ENCODE measurements around the gene SLC7A10. TPM values are rescaled to one million over a fixed set of nuclear protein-coding genes. Genes with fewer than 3 reads are reported as not detected.
"Not testable (repeated sequence)": the region's sequence is repeated elsewhere in the genome, so short reads cannot be mapped to it uniquely, and the experiment has no call there.

The SLC7A10 gene
- total and polyA plus RNA-seq, 3 experiments from 2014 or later: not detected

DNA sequence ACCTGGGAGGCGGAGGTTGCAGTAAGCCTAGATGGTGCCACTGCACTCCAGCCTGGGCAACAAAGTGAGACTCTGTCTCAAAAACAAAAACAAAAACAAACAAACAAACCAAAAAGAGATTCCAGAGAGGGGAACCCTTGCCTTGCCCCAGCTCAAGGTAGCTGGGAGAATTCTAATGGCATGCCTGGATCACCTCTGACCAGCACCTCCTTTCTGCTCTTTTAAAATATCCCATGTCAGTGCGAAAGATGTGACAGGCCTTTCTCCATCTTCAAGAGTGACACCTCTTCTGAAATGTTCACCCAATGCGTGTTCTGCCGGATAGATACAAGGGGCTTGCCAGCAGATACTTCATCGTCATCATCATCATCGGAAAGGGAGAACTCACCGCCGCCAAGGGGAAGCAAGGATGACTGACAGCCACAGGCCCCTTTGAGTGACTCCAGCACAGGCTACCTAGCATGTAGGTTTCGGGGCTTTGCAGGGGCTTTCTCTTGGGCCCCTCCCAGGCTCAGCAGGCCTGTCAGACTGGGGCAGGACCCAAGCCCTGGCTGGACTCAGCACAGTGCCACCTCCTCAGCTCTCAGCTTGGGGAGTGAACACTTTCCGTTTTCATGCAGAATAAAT lies 50.4 kb downstream of the SLC7A10 start:
- H3K27me3 Mint-ChIP-seq: peaks cover 4 to 9% of the 10 kb centered on the region in 2 donors
- Histone ChIP-seq H3K27ac (ENCODE audit: low read depth, low read length) (peak overlapping the region; percentile 97), H3K4me3 (ENCODE audit: low read length) (no peak overlapping the region), H3K27me3 (ENCODE audit: insufficient read depth, low read length, poor library complexity, severe bottlenecking) (no peaks in the 10 kb centered on the region), H3K9me3 (ENCODE audit: low read length) (no peaks in the 10 kb centered on the region), H3K36me3 (ENCODE audit: insufficient read depth, low read length) (no peaks in the 10 kb centered on the region), H3K4me1 (ENCODE audit: insufficient read depth, low read length) (peaks cover 19% of the 10 kb centered on the region)
- DNase-seq: no peak
- CTCF ChIA-PET: interaction anchor here (2.6 to 4.5 kb wide), 4 partner anchors 9 to 49 kb away, joined by 13 to 80 read pairs (median 24); no protein-coding TSS in a partner anchor
- POLR2A ChIA-PET: interaction anchor here (1.1 to 3.0 kb wide), 2 partner anchors 14 to 18 kb away, joined by 3 to 62 read pairs; no protein-coding TSS in a partner anchor
- H3K27ac Mint-ChIP-seq: peak overlapping the region in 7 of 8 donors; percentile 45 to 100 (median 98)
- H3K4me3 Mint-ChIP-seq: peak overlapping the region; percentile 93 to 98 (median 97)
- H3K9me3 Mint-ChIP-seq: peaks cover 0 to 4% (median 4%) of the 10 kb centered on the region in 5 donors
- peaks cover 0 to 10% (median 4%) of the 10 kb centered on the region in 3 donors for H3K36me3 Mint-ChIP-seq
- H3K4me1 Mint-ChIP-seq: peaks cover 39 to 68% (median 45%) of the 10 kb centered on the region in 3 donors

DNA sequence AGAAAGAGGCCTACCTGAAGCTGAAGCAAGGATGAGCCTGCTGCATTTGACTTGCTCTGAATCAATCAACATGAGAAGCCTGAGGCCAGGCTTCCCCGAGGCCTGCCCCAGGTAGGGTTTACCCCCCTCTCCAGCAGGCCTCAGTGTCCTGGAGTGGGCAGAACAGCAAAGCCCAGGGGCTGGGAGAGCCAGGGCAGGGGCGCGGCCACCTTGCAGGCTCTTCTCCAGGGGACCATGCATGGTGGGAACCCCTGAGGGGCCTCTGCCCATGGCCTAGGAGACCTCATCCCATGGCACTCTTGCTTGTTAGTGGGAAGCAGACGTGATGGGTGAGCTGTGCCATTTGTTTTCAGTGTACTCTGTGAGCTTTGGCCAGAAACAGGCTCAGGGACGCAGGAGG lies 51.5 kb downstream of the SLC7A10 start:
- Mint-ChIP-seq H3K36me3 (peaks cover 0 to 10% (median 4%) of the 10 kb centered on the region in 3 donors), H3K4me3 (peak overlapping the region in 3 of 7 donors; percentile 28 to 93 (median 29)), H3K27ac (peak overlapping the region in 1 of 8 donors; percentile 52), H3K4me1 (peaks cover 36 to 63% (median 44%) of the 10 kb centered on the region in 3 donors), H3K9me3 (peaks cover 0 to 4% (median 4%) of the 10 kb centered on the region in 5 donors), H3K27me3 (peaks cover 4 to 9% of the 10 kb centered on the region in 2 donors)
- CTCF ChIA-PET: interaction anchor here (4.0 to 4.5 kb wide), 2 partner anchors 10 to 13 kb away, joined by 13 to 80 read pairs; no protein-coding TSS in a partner anchor
- no peaks in the 10 kb centered on the region for H3K9me3 ChIP-seq (ENCODE audit: low read length)
- POLR2A ChIA-PET: no interaction called here
- no peak overlapping the region for H3K27ac ChIP-seq (ENCODE audit: low read depth, low read length)
- H3K27me3 ChIP-seq (ENCODE audit: insufficient read depth, low read length, poor library complexity, severe bottlenecking): no peaks in the 10 kb centered on the region
- no peak for DNase-seq
- peaks cover 19% of the 10 kb centered on the region for H3K4me1 ChIP-seq (ENCODE audit: insufficient read depth, low read length)
- no peaks in the 10 kb centered on the region for H3K36me3 ChIP-seq (ENCODE audit: insufficient read depth, low read length)
- H3K4me3 ChIP-seq (ENCODE audit: low read length): no peak overlapping the region

DNA sequence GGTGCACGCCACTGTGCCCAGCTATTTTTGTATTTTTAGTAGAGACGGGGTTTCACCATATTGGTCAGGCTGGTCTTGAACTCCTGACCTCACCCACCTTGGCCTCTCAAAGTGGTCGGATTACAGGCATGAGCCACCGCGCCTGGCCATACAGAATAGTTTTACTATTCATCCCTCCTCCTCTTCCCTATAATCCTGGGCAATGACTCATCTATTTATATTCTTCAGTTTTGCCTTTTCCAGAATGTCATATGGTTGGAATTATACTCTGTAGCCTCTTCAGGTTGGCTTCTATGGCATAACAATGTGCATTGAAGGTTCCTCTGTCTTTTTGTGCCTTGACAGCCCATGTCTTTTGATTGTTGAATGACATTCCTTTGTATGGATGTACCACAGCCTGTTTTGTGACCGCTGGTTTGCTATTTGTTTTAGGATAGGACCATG lies 53.7 kb downstream of the SLC7A10 start:
- Mint-ChIP-seq H3K4me3 (no peak overlapping the region), H3K4me1 (peaks cover 32 to 58% (median 45%) of the 10 kb centered on the region in 3 donors), H3K27ac (peak overlapping the region in 1 of 8 donors; percentile 94), H3K36me3 (peaks cover 8% of the 10 kb centered on the region in 3 donors), H3K27me3 (peaks cover 3 to 5% of the 10 kb centered on the region in 2 donors), H3K9me3 (peaks cover 0 to 6% (median 2%) of the 10 kb centered on the region in 5 donors)
- H3K4me1 ChIP-seq (ENCODE audit: insufficient read depth, low read length): peaks cover 12% of the 10 kb centered on the region
- H3K4me3 ChIP-seq (ENCODE audit: low read length): no peak overlapping the region
- POLR2A ChIA-PET: no interaction called here
- no peak for DNase-seq
- H3K27ac ChIP-seq (ENCODE audit: low read depth, low read length): no peak overlapping the region
- no peaks in the 10 kb centered on the region for H3K9me3 ChIP-seq (ENCODE audit: low read length)
- H3K27me3 ChIP-seq (ENCODE audit: insufficient read depth, low read length, poor library complexity, severe bottlenecking): no peaks in the 10 kb centered on the region
- no peaks in the 10 kb centered on the region for H3K36me3 ChIP-seq (ENCODE audit: insufficient read depth, low read length)
- CTCF ChIA-PET: interaction anchor here (1.8 to 4.0 kb wide), 2 partner anchors 12 kb away, joined by 7 to 13 read pairs; no protein-coding TSS in a partner anchor

DNA sequence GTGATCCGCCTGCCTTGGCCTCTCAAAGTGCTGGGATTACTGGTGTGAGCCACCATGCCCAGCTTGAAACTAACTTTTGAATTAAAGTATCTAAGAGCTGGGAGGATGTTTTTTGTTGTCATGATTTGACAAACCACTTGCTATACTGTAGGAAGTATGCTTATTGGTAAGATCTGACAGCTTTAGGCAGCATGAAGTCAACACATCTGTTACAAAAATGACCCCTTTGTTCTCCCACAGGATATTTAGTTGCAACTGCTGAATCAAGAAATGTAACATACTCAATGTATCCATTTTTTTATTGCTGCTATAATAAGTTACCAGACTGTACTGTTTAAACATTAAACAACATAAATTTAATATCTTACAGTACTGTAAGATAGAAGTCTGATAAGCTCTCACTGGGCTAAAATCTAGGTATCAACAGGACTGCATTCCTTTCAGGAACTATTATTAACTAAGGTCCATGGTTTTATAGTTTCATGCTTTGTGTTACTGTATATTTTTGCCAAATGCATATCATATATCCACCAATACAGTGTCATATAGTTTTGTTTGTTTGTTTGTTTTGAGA lies 54.3 kb downstream of the SLC7A10 start:
- POLR2A ChIA-PET: no interaction called here
- Mint-ChIP-seq H3K4me3 (no peak overlapping the region), H3K27me3 (peaks cover 0 to 2% of the 10 kb centered on the region in 2 donors), H3K27ac (no peak overlapping the region), H3K36me3 (peaks cover 3 to 8% (median 8%) of the 10 kb centered on the region in 3 donors), H3K4me1 (peaks cover 29 to 55% (median 41%) of the 10 kb centered on the region in 3 donors), H3K9me3 (peaks cover 0 to 3% (median 0%) of the 10 kb centered on the region in 5 donors)
- H3K9me3 ChIP-seq (ENCODE audit: low read length): no peaks in the 10 kb centered on the region
- H3K4me1 ChIP-seq (ENCODE audit: insufficient read depth, low read length): peaks cover 12% of the 10 kb centered on the region
- no peak for DNase-seq
- H3K4me3 ChIP-seq (ENCODE audit: low read length): no peak overlapping the region
- H3K27me3 ChIP-seq (ENCODE audit: insufficient read depth, low read length, poor library complexity, severe bottlenecking): no peaks in the 10 kb centered on the region
- no peaks in the 10 kb centered on the region for H3K36me3 ChIP-seq (ENCODE audit: insufficient read depth, low read length)
- H3K27ac ChIP-seq (ENCODE audit: low read depth, low read length): no peak overlapping the region
- CTCF ChIA-PET: interaction anchor here (1.8 kb wide), 1 partner anchor 12 kb away, joined by 7 read pairs; no protein-coding TSS in a partner anchor

DNA sequence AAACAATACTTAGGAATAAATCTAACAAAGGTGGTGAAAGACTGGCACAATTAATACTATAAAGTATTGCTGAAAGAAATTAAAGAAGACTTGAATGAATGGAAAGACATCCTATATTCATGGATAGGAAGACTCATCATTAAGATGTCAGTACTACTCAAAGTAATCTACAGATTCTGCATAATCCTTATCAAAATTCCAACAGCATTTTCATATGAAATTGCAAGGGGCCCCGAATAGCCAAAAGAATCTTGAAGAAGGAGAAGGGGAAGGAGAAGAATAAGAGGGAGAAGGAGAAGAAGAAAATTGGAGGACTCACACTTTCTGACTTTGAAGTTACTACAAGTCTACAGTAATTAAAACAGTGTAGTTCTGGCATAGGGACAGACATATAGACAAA lies 57.1 kb downstream of the SLC7A10 start:
- no peak for DNase-seq
- H3K4me3 ChIP-seq (ENCODE audit: low read length): no peak overlapping the region
- no peaks in the 10 kb centered on the region for H3K9me3 ChIP-seq (ENCODE audit: low read length)
- H3K36me3 Mint-ChIP-seq: peaks cover 0 to 10% (median 8%) of the 10 kb centered on the region in 3 donors
- H3K27ac ChIP-seq (ENCODE audit: low read depth, low read length): no peak overlapping the region
- no peaks in the 10 kb centered on the region for H3K36me3 ChIP-seq (ENCODE audit: insufficient read depth, low read length)
- no peaks in the 10 kb centered on the region for H3K4me1 ChIP-seq (ENCODE audit: insufficient read depth, low read length)
- H3K9me3 Mint-ChIP-seq: peaks cover 0 to 3% (median 0%) of the 10 kb centered on the region in 5 donors
- no peaks in the 10 kb centered on the region for H3K27me3 Mint-ChIP-seq
- POLR2A ChIA-PET: no interaction called here
- peaks cover 15 to 31% (median 28%) of the 10 kb centered on the region in 3 donors for H3K4me1 Mint-ChIP-seq
- H3K4me3 Mint-ChIP-seq: peak overlapping the region in 1 of 7 donors; percentile 36
- no peaks in the 10 kb centered on the region for H3K27me3 ChIP-seq (ENCODE audit: insufficient read depth, low read length, poor library complexity, severe bottlenecking)
- H3K27ac Mint-ChIP-seq: peak overlapping the region in 1 of 8 donors; percentile 73
- CTCF ChIA-PET: no interaction called here

DNA sequence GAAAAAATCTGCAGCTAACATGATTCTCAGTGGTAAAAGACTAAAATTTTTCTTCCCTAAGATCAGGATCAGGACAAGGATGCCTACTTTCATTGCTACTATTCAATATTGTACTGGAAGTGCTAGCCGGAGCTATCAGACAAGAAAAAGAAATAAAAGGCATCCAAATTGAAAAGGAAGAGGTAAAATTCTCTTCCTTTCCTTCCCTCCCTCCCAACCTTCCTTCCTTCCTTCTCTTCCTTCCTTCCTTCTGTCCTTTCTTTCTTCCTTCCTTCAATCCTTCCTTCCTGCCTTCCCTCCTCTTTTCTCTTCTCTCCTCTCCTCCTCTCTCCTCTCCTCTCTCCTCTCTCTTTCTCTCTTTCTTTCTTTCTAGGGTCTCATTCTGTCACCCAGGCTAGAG lies 58.2 kb downstream of the SLC7A10 start:
- CTCF ChIA-PET: interaction anchor here (1.8 to 2.5 kb wide), 2 partner anchors 10 to 17 kb away, joined by 7 to 16 read pairs; no protein-coding TSS in a partner anchor
- H3K4me1 ChIP-seq (ENCODE audit: insufficient read depth, low read length): no peaks in the 10 kb centered on the region
- Mint-ChIP-seq H3K4me1 (peaks cover 13 to 24% (median 23%) of the 10 kb centered on the region in 3 donors), H3K4me3 (peak overlapping the region in 1 of 7 donors; percentile 56), H3K27me3 (no peaks in the 10 kb centered on the region), H3K27ac (no peak overlapping the region), H3K36me3 (peaks cover 0 to 8% (median 8%) of the 10 kb centered on the region in 3 donors), H3K9me3 (peaks cover 0 to 3% (median 0%) of the 10 kb centered on the region in 5 donors)
- no peak overlapping the region for H3K27ac ChIP-seq (ENCODE audit: low read depth, low read length)
- POLR2A ChIA-PET: interaction anchor here (1.6 kb wide), 1 partner anchor 9 kb away, joined by 5 read pairs; no protein-coding TSS in a partner anchor
- H3K4me3 ChIP-seq (ENCODE audit: low read length): no peak overlapping the region
- no peaks in the 10 kb centered on the region for H3K36me3 ChIP-seq (ENCODE audit: insufficient read depth, low read length)
- no peaks in the 10 kb centered on the region for H3K9me3 ChIP-seq (ENCODE audit: low read length)
- H3K27me3 ChIP-seq (ENCODE audit: insufficient read depth, low read length, poor library complexity, severe bottlenecking): no peaks in the 10 kb centered on the region
- no peak for DNase-seq

DNA sequence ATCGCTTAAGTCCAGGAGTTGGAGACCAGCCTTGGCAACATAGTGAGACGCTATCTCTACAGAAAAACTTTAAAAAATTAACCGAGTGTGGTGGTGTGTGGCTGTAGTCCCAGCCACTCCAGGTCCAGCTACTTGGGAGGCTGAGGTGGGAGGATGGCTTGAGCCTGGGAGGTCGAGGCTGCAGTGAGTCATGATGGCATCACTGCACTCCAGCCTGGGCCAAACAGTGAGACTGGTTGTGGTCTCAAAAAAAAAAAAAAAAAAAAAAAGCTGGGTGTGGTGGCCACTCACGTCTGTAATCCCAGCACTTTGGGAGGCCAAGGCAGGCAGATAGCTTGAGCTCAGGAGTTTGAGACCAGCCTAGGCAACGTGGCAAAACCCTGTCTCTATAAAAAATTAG lies 59.6 kb downstream of the SLC7A10 start:
- H3K9me3 Mint-ChIP-seq; H3K36me3 Mint-ChIP-seq; H3K4me1 ChIP-seq (ENCODE audit: insufficient read depth, low read length); H3K27me3 Mint-ChIP-seq; H3K9me3 ChIP-seq (ENCODE audit: low read length); H3K36me3 ChIP-seq (ENCODE audit: insufficient read depth, low read length); H3K27me3 ChIP-seq (ENCODE audit: insufficient read depth, low read length, poor library complexity, severe bottlenecking); H3K27ac ChIP-seq (ENCODE audit: low read depth, low read length); H3K27ac Mint-ChIP-seq; H3K4me3 ChIP-seq (ENCODE audit: low read length); DNase-seq; H3K4me3 Mint-ChIP-seq: not testable (repeated sequence)
- CTCF ChIA-PET: interaction anchor here (0.9 to 2.5 kb wide), 4 partner anchors 11 to 40 kb away, joined by 3 to 16 read pairs (median 5); no protein-coding TSS in a partner anchor
- H3K4me1 Mint-ChIP-seq: peaks cover 12 to 24% (median 23%) of the 10 kb centered on the region in 3 donors
- POLR2A ChIA-PET: interaction anchor here (0.6 to 1.6 kb wide), 2 partner anchors 11 to 62 kb away, joined by 3 to 5 read pairs; no protein-coding TSS in a partner anchor

All from CD8-positive, alpha-beta memory T cell (primary cell).